HG03175 (cell line): ENCODE measurements around the gene LMF1.

ENCODE experiments used
- ATAC-seq: cut with Tn5 transposase; IDR thresholded peaks from one replicate; pipeline ENCODE4 v1.9.1; 2021; ENCODE audit warnings: mild to moderate bottlenecking, moderate library complexity; ENCODE audit not compliant: unreplicated experiment

The LMF1 gene

GRCh38 chr16:916035-916799 lies 54.6 kb downstream of the LMF1 start:
- ATAC-seq = no peak

GRCh38 chr16:915546-915945 lies 55.2 kb downstream of the LMF1 start:
- ATAC-seq = no peak

GRCh38 chr16:914440-914839 lies 56.3 kb downstream of the LMF1 start:
- ATAC-seq = no peak

GRCh38 chr16:913817-914439 lies 56.9 kb downstream of the LMF1 start:
- ATAC-seq = no peak

GRCh38 chr16:912684-913613 lies 57.8 kb downstream of the LMF1 start:
- no peak for ATAC-seq

- no peak for ATAC-seq
Observed at GRCh38 chr16:912322-912683, 58.5 kb downstream of the LMF1 start.

GRCh38 chr16:911604-912321 lies 59.0 kb downstream of the LMF1 start:
- ATAC-seq = no peak

- ATAC-seq = no peak
Observed at GRCh38 chr16:911101-911500, 59.7 kb downstream of the LMF1 start.

- no peak for ATAC-seq
Observed at GRCh38 chr16:910181-910580, 60.6 kb downstream of the LMF1 start.

- ATAC-seq = no peak
Observed at GRCh38 chr16:909281-910000, 61.3 kb downstream of the LMF1 start.

GRCh38 chr16:908526-909155 lies 62.1 kb downstream of the LMF1 start:
- no peak for ATAC-seq

GRCh38 chr16:907842-908241 lies 62.9 kb downstream of the LMF1 start:
- no peak for ATAC-seq

- ATAC-seq = no peak
Observed at GRCh38 chr16:907361-907760, 63.4 kb downstream of the LMF1 start.

GRCh38 chr16:906296-906695 lies 64.5 kb downstream of the LMF1 start:
- ATAC-seq = no peak

- ATAC-seq = no peak
Observed at GRCh38 chr16:901715-902601, 68.8 kb downstream of the LMF1 start.

GRCh38 chr16:901149-901548 lies 69.6 kb downstream of the LMF1 start:
- no peak for ATAC-seq

- no peak for ATAC-seq
Observed at GRCh38 chr16:900211-900610, 70.6 kb downstream of the LMF1 start.

- no peak for ATAC-seq
Observed at GRCh38 chr16:899683-900060, 71.1 kb downstream of the LMF1 start.
